AG10803 (cell line): ENCODE measurements around the gene WDR62.
"Not testable (repeated sequence)": the region's sequence is repeated elsewhere in the genome, so short reads cannot be mapped to it uniquely, and the experiment has no call there.

ENCODE experiments used
- DNase-seq: peaks from one replicate; pipeline ENCODE4 v3.0.0; 2010; ENCODE audit warnings: low read depth
- H3K4me3 ChIP-seq: 2 replicates; pipeline ENCODE4 v1.5.1; 2011; ENCODE audit warnings: mild to moderate bottlenecking, low read length, control low read depth
- TF ChIP-seq, protein P1 (sequence below): conservative IDR thresholded peaks from 2 replicates; pipeline ENCODE4 v1.5.1; 2011; ENCODE audit warnings: mild to moderate bottlenecking, low read length, control low read depth, inconsistent platforms

WDR62 gene

DNA sequence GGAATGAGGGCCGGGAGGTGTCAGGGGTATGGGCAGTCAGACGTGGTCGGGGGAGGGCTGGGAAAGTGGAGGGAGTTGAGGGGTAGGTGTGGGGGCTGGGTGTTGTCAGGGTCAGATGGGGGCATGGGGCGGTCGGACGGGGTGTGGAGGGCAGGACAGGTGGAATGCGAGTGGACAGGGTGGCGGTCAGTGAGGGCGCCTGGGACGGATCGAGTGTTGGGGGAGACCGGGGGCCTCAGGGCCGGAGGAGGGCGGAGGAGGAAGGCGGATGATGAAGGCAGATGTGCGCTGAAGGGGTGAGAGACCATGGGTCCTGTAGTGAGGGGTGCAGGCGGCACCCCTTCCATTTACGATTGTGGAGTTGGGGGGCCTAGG is 66.3 kb downstream of the WDR62 start:
- DNase-seq = no peak
- no peak overlapping the region for H3K4me3 ChIP-seq
- TF ChIP-seq, protein P1, sequence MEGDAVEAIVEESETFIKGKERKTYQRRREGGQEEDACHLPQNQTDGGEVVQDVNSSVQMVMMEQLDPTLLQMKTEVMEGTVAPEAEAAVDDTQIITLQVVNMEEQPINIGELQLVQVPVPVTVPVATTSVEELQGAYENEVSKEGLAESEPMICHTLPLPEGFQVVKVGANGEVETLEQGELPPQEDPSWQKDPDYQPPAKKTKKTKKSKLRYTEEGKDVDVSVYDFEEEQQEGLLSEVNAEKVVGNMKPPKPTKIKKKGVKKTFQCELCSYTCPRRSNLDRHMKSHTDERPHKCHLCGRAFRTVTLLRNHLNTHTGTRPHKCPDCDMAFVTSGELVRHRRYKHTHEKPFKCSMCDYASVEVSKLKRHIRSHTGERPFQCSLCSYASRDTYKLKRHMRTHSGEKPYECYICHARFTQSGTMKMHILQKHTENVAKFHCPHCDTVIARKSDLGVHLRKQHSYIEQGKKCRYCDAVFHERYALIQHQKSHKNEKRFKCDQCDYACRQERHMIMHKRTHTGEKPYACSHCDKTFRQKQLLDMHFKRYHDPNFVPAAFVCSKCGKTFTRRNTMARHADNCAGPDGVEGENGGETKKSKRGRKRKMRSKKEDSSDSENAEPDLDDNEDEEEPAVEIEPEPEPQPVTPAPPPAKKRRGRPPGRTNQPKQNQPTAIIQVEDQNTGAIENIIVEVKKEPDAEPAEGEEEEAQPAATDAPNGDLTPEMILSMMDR = no peak

- TF ChIP-seq, protein P1 = no peak
- DNase-seq = no peak
These were observed 66.9 kb downstream of the WDR62 start for GRCh38 chr19:36121486-36122124.

DNA sequence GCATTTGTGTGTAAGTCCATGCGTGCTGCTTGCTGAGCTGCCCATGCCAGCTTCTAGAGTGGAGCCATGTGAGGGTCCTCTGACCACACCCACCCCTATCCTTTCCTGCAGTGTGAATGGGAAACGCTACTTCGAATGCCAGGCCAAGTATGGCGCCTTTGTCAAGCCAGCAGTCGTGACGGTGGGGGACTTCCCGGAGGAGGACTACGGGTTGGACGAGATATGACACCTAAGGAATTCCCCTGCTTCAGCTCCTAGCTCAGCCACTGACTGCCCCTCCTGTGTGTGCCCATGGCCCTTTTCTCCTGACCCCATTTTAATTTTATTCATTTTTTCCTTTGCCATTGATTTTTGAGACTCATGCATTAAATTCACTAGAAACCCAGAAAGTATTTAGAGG is 70.9 kb downstream of the WDR62 start:
- TF ChIP-seq, protein P1 = no peak
- DNase-seq = no peak
- H3K4me3 ChIP-seq = no peak overlapping the region

More at GRCh38 chr19:36121486-36122124, 66.9 kb downstream of the WDR62 start:
- no peak overlapping the region for H3K4me3 ChIP-seq

DNA sequence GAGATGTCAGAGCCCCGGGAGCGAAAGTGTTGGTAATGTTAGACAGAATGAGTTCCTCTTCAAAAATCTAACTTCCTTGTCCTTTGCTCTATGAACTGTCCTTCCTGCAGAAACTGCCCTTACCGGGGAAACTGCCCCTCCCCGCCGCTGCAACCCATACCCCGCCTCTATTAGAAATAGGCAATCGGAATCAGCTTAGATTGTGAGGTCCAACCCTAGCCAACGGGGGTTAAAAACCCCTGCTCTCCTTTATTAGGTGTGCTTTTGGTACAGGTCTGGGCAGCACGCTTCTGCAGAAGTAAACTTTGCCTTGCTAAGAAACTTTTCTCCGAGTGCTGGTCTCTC is 73.7 kb downstream of the WDR62 start:
- DNase-seq = no peak
- H3K4me3 ChIP-seq = peak overlapping the region; percentile 59
- TF ChIP-seq, protein P1 = no peak

DNA sequence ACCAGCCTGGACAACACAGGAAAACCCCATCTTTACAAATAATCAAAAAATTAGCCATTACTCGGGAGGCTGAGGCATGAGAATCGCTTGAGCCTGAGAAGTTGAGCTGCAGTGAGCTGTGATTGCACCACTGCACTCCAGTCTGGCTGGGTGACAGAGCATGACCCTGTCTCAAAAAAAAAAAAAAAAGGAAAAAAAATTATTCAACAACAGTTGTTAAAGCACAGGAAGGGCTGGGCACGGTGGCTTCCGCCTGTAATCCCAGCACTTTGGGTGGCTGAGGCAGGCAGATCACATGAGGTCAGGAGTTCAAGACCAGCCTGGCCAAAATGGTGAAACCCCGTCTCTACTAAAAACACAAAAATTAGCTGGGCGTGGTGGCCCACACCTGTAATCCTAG is 76.5 kb downstream of the WDR62 start:
- DNase-seq, H3K4me3 ChIP-seq: not testable (repeated sequence)

DNA sequence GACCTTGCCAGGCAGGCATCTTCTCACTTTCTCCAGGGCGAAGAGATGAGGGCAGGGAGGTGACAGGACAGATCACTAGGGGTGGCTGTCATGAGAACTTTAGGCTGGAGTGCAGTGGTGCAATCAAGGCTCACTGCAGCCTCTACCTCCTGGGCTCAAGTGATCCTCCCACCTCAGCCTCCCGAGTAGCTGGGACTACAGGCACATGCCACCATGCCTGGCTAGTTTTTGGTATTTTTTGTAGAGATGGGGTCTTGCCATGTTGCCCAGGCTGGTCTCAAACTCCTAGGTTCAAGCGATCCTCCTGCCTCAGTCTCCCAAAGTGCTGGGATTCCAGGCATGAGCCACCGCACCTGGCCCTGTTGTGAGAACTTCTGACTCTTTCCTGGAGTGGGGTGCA is 80.2 kb downstream of the WDR62 start:
- not testable (repeated sequence) for H3K4me3 ChIP-seq, DNase-seq

GRCh38 chr19:36136964-36137686 is 82.4 kb downstream of the WDR62 start:
- TF ChIP-seq, protein P1 = no peak
- peak; percentile 80 for DNase-seq
- no peak overlapping the region for H3K4me3 ChIP-seq

DNA sequence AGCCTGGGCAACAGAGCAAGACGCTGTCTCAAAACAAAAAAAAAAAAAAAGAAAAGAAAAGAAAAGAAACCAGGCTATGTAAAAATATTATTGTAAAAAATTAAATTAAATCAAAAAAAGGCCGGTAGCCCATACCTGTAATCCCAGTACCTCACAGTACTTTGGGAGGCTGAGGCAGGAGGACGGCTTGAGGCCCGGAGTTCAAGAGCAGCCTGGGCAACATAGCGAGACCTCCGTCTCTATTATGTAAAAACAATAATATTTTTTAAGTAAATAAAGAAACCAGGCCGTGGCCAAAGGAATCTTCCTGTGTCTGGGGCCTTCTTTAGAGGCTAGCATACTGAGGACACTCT is 84.4 kb downstream of the WDR62 start:
- TF ChIP-seq, protein P1 = no peak
- H3K4me3 ChIP-seq = peak overlapping the region; percentile 79
- no peak for DNase-seq
